SKM-1 (cell line): ENCODE data around the gene NDC1.
"Not testable (repeated sequence)": the region's sequence is repeated elsewhere in the genome, so short reads cannot be mapped to it uniquely, and the experiment has no call there.

ENCODE experiments used
- DNase-seq: peaks from one replicate; lab custom pipeline; 2025; ENCODE audit not compliant: unreplicated experiment; lab: John Stamatoyannopoulos, UW

Gene NDC1

DNA sequence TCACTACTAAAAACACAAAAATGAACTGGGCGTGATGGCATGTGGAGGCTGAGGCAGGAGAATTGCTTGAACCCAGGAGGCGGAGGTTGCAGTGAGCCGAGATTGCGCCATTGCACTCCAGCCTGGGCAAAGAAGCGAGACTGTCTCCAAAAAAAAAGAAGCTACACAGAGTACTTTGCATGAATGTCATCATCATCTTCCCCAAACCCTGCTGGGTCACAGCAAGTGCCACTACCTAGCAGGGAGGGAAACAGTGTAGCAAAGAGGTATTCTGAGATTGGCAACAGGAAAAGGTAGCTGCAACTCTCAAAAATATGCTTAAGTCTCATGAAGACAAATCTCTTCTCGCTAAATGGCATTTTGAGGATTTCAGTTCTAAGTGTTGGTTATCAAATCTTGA lies 12.8 kb downstream of the NDC1 start:
- no peak for DNase-seq

GRCh38 chr1:53822931-53823330 lies 15.2 kb downstream of the NDC1 start:
- no peak for DNase-seq

- no peak for DNase-seq
Measured at GRCh38 chr1:53821380-53821779, 16.7 kb downstream of the NDC1 start.

DNA sequence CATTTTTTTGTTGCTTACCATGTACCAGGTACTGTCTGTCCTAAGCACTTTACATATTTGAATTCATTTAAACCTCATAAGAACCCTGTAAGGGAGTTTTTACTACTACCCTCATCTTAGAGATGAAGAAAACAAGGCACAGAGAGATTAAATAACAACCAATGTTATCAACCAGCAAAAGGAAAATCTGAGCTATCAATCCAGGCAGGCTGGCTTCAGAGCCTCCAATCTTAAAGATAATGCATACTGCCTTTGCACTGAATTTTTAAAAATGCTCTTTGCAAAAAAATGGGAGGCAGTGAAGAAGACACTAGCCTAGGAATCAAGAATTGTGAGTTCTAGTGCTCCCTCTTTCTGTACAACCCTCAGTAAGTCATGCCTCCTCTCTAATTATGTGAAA lies 18.7 kb downstream of the NDC1 start:
- no peak for DNase-seq

DNA sequence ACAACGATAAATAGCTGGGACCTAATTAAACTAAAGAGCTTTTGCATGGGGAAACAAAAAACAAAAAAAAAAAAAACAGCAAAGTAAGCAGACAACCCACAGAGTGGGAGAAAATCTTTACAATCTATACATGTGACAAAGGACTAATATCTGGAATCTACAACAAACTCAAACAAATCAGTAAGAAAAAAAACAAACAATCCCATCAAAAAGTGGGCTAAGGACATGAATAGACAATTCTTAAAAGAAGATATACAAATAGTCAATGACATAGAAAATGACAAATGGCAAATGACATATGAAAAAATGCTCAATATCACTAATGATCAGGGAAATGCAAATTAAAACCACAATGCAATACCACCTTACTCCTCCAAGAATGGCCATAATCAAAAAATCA lies 21.5 kb downstream of the NDC1 start:
- not testable (repeated sequence) for DNase-seq

DNA sequence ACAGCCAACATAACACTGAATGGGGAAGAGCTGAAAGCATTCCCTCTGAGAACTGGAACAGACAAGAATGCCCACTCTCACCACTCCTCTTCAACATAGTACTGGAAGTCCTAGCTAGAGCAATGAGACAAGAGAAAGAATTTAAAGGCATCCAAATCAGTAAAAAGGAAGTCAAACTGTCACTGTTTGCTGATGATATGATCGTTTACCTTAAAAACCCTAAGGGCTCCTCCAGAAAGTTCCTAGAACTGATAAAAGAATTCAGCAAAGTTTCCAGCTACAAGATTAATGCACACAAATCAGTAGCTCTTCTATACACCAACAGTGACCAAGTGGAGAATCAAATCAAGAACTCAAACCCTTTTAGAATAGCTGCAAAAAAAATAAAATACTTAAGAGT lies 22.6 kb downstream of the NDC1 start:
- not testable (repeated sequence) for DNase-seq

- no peak for DNase-seq
Measured at GRCh38 chr1:53811414-53811851, 26.7 kb downstream of the NDC1 start.

DNA sequence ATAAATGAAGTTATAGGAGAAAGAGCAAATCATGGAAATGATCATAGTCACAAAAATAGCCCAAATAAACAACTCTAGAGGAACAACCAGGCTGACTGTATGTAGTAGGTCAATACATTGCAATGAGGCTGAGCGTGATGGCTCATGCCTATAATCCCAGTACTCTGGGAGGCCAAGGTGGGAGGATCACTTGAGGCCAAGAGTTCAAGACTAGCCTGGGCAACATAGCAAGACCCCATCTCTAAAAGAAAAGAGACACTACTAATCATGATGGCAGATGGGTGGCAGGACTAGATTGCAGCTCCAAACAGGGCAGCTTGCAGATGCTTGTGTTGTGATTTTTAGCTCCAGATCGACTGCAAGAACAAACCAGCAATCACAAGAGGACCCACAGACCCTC lies 27.6 kb downstream of the NDC1 start:
- no peak for DNase-seq

DNA sequence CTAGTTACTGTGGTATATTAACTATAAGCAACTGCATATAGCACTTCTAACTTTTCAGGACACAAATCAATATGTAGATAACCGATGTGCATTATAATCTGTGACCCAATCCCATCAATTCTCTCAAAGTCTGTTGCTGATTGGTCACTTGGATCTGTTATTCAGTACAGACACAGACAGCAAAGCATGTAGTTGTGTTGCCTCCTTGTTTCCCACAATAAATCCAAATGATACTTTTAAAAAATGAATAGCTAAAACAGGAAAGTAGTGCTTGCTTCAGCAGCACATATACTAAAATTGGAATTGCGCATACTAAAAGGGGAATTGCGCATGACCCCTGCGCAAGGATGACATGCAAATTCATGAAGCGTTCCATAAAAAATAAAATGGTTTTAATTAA lies 28.1 kb downstream of the NDC1 start:
- DNase-seq = no peak

DNA sequence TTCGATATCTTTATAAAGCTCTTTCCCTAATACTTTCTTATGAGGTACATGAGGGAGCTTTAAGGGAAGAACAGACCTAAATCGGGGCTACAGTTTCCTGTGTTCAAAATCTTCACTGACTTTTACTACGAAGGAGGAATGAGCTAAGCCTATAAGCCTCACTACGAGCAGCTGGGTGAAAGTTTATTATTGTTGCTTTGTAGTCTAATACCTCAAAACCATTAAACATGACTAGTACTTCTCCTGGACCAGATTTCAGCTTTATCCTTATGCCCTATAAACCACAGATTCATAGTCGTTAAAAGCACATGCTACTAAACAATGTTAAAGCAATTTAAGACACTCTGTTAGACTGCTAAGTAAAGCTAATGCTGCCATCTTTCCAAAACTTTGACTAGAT lies 30.2 kb downstream of the NDC1 start:
- no peak for DNase-seq

- no peak for DNase-seq
Measured at GRCh38 chr1:53804791-53805505, 33.1 kb downstream of the NDC1 start.

DNA sequence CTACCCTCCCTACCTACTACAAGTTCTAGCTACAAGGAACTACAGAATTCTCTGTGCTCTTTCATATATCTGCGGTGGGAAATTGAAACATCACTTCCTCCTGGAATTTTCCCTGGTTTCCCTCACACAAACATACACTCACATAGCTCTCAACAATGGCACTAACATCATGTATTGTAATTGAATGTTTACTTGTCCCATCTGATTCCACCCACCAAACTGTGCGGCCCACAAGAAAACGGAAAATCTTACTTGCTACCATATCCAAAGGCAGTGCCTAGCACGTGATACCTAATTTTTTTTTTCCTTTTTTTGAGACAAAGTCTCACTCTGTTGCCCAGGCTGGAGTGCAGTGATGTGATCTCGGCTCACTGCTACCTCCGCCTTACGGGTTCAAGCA lies 33.9 kb downstream of the NDC1 start:
- no peak for DNase-seq

- no peak for DNase-seq
Measured at GRCh38 chr1:53800621-53801020, 37.5 kb downstream of the NDC1 start.

DNA sequence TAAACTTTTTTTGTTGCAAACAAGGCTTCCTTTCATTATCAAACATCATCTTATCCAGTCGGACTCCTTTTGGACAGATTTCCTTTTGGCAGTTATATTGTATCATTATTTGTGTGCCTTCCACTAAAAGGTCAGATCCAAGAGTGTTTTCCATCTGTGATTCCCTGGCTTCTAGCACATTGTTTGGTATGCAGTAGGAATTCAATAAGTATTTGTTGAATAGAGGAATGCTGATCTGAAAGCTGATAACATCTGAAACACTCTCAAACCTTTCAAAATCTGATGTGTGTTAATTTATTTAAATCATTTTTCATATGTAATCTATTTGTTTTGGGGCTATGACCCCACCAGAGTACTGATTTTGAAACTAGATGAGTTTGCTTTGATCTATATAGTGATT lies 39.0 kb downstream of the NDC1 start:
- DNase-seq = no peak

- DNase-seq = no peak
Measured at GRCh38 chr1:53792806-53793205, 45.3 kb downstream of the NDC1 start.

DNA sequence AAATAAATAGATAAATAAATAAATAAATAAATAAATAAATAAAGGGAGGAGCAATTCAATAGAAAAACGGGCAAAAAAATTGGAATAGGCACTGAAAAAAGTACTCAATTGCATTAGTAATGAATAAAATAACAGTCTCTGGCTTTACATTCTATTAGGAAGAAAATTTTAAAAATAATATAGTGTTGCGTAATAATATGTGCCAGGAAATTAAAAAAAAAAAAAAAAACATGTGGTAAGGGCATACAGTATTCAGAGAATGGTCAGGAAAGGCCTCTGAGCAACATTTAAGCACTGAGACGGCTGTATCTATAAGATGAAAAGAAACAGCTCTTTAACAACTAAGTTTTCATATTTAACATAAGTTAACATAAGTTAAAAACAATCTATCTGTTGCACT lies 50.4 kb downstream of the NDC1 start:
- DNase-seq = no peak

GRCh38 chr1:53783056-53783455 lies 55.0 kb downstream of the NDC1 start:
- no peak for DNase-seq

- no peak for DNase-seq
Measured at GRCh38 chr1:53781654-53782053, 56.4 kb downstream of the NDC1 start.

GRCh38 chr1:53777272-53777671 lies 60.8 kb downstream of the NDC1 start:
- DNase-seq = no peak

DNA sequence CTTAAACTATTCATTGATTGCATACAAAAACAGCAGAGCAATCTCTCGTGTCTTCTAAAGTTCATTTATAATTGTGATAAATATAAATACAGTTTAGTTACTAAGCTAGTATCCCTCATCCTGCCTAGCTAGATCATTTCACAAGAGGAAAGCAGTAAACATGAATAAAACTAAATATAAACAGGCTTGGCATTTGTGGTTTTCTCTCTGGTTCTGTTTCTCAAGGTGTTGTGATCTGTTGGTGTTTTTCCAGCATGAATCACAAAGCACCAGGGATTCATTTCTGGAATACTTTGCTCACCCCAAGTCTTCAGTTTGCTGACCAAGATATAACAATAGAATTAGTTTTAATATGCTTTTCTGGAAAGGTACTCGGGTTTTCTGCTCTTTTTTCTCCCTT lies 66.4 kb downstream of the NDC1 start:
- DNase-seq = no peak

GRCh38 chr1:53769780-53770179 lies 68.3 kb downstream of the NDC1 start:
- DNase-seq = no peak

GRCh38 chr1:53769184-53769583 lies 68.9 kb downstream of the NDC1 start:
- DNase-seq = no peak

- no peak for DNase-seq
Measured at GRCh38 chr1:53766831-53767405, 71.2 kb downstream of the NDC1 start.
